Vagina (tissue), 2 donors: ENCODE results near the gene ASB15.

Experiments used
- CTCF ChIP-seq, 3 experiments: fragments of 450-650 bp in 2 of 3; fragments of 200-600 bp in 1 of 3; sonication (generic) in 1 of 3; IDR thresholded peaks; one replicate each; pipeline ENCODE4 v1.5.1; 2017 to 2019; ENCODE audit warnings: antibody characterized with exemption in 3 of 3, mild to moderate bottlenecking in 2 of 3, moderate library complexity in 2 of 3
- POLR2A ChIP-seq, 2 donors: fragments of 450-650 bp; IDR thresholded peaks; one replicate each; pipeline ENCODE4 v1.6.1; 2017; ENCODE audit warnings: antibody characterized with exemption in 2 of 2, mild to moderate bottlenecking in 2 of 2, moderate library complexity in 2 of 2

DNA sequence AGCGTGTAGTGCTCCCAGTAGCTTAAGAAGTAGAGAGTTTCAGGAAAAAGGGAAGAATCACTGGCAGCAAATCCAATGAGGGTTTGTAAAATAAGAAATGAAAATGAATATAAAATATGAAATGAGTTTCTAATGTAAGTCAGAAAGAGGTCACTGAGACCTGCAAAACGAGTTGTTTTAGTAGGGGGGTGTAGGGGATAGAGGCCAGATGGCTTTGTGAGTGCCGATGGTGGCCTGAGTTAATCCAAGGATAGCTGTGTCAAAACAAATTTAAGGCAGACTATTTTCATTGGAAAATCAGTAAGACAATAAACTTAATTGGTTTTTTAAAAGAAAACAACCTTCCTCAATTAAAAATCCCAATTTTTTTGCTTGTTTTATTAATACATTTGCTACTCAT, 745 bp upstream of the ASB15 start:
- TF ChIP-seq POLR2A (IDR thresholded peaks at IDR 0.05) (no peak), CTCF (IDR thresholded peaks at IDR 0.05) (no peak)
